GM19328 (cell line): ENCODE measurements around the gene SCO1.
"Not testable (repeated sequence)": the region's sequence is repeated elsewhere in the genome, so short reads cannot be mapped to it uniquely, and the experiment has no call there.

ENCODE experiments used
- ATAC-seq: cut with Tn5 transposase; IDR thresholded peaks from one replicate; pipeline ENCODE4 v1.9.1; 2021; ENCODE audit warnings: mild to moderate bottlenecking, moderate library complexity; ENCODE audit not compliant: unreplicated experiment

SCO1 gene

GRCh38 chr17:10697092-10698081, at the start of gene SCO1, which contains the start of gene ADPRM:
TSS of gene SCO1 (minus strand) at chr17:10697533. CDS start at chr17:10697507, 26 bp downstream.
TSS of gene ADPRM (plus strand) at chr17:10697594. CDS start at chr17:10704927, 7,333 bp downstream.
- peak; percentile 96 for ATAC-seq

DNA sequence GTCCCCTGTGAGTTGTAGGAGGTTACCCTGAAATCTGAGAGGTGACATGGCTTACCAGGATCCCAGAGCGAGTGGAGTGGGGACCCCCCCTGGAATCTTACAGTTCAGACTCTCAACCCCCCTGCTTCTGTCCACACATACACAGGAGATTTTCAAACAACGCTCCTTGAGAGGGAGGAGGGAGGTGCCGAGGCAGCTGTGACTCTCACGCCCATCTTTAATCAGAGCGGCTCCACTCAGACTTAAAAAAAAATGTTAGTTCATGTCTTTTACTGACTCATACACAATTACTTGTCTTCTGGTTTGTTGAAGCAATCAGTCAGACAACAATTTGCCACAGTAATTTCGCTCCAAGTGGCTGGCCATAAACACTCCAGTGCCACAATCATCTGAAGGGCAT, 47.9 kb upstream of the SCO1 start:
- no peak for ATAC-seq

DNA sequence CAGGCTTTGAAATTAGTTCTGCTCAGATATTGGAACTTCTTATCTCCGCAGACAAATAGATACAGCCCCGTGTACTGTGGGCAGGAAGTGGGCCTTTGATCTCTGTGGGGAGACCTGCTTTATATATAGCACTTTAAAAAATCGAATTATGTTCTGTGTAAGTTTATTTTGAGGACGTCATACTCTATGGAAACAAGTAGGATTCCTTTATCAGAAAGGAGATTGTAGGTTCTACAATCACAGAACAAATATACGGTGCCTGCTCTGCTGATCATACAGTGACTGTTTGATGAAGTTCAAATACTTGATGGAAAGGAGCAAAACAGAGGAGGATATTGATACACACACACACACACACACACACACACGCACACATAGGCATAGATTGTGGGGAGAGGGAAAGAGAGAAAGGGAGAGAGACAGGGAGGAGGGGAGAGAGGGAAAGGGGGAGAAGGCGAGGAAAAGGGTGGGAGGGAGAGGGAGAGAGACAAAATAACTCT, 47.2 kb upstream of the SCO1 start:
- ATAC-seq, result no peak

DNA sequence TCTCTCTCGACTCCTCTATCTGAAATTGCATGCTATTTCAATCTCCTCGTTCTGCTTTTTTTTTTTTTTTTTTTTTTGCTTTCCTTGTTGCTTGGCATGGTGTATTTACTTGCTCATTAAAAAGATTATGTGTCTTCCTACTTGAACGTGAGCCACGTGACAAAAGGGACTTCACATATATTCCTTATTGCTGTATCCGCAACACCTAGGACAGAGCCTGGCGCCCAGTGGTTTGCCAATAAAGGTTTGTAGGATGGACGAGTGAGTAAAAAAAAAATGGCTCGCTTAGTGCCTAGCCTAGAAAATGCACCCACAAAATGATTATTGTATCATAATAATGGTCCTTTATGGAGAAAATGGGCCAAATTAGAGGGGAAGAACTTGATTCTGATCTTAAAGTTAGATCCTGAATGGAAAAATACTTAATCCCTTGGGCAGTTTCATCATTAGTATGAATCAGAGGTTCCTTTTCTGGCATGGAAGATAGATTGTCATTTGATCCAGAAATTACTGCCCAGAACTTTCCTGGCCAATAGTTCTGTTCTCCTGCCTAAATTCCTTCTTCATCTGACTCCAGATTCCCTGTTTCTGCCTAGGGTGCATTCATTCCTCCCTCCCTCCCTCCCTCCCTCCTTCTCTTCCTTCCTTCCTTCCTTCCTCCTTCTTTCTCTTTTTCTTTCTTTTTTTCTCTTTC, 46.1 kb upstream of the SCO1 start:
- no peak for ATAC-seq

GRCh38 chr17:10742431-10742830, 45.1 kb upstream of the SCO1 start:
- ATAC-seq, result no peak

- no peak for ATAC-seq
Observed at GRCh38 chr17:10741416-10742135, 44.2 kb upstream of the SCO1 start.

- ATAC-seq, result no peak
Observed at GRCh38 chr17:10739386-10739785, 42.1 kb upstream of the SCO1 start.

DNA sequence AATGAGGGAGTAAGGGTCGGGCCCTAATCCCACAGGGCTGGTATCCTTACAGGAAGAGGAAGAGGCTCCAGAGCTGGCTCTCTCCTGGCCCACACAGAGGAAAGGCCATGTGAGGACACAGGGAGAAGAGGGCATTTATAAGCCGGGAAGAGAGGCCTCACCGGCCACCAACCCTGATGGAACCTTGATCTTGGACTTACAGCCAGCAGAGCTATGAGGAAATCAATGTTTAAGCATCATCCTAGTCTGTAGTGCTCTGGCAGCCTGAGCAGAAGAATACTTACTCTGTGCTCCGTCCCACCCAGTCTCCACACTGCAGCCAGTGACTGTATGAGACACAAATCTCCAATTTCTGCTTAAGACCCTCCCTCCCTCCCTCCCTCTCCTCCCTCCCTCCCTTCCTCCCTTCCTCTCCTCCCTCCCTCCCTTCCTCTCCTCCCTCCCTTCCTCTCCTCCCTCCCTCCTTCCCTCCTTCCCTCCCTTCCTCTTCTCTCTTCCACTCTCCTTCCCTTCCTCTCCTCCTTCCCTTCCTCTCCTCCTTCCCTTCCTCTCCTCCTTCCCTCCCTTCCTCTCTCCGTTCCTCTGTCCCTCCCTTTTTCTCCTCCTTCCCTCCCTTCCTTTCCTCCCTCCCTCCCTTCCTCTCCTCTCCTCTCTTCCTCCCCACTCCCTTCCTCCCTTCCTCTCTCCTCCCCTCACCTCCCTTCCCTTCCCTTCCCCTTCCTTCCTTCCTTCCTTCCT, 41.4 kb upstream of the SCO1 start:
- no peak for ATAC-seq

DNA sequence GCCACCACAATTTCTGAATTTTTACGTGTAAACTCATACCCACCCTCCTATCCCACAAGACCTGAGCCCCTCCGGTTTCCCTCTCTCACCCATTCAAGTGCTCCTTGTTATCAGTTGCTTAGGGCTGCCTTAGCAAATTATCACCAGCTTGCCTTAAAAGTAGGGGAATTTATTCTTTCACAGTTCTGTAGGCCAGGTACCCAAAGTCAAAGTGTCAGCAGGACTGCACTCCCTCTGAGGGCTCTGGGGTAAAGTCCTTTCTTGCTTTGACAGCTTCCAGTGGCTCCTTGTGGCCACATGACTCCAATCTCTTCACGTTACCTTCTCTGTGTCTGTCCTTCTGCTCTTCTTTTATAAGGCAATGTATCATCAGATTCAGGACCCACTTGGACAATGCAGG, 40.4 kb upstream of the SCO1 start:
- ATAC-seq, result no peak

GRCh38 chr17:10737168-10737622, 39.9 kb upstream of the SCO1 start:
- no peak for ATAC-seq

DNA sequence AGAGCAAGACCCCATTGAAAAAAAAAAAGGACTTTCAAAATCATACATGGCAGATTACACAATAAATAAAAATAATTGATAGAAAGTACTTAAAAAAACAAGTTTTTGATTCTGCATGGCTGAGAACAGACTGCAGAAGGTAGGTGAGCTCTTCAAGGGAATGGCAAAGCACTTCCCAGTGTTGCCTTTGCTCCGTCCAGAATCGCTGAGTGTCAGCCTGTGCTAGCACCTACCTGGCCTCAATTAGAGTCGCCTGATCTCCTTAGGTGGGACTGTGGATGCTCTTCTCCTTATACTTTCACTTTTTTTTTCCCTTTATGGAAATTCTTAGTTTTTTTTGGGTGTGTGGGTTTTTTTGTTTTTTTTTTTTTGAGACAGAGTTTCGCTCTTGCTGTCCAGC, 38.5 kb upstream of the SCO1 start:
- ATAC-seq, result no peak

- no peak for ATAC-seq
Observed at GRCh38 chr17:10735251-10735650, 37.9 kb upstream of the SCO1 start.

DNA sequence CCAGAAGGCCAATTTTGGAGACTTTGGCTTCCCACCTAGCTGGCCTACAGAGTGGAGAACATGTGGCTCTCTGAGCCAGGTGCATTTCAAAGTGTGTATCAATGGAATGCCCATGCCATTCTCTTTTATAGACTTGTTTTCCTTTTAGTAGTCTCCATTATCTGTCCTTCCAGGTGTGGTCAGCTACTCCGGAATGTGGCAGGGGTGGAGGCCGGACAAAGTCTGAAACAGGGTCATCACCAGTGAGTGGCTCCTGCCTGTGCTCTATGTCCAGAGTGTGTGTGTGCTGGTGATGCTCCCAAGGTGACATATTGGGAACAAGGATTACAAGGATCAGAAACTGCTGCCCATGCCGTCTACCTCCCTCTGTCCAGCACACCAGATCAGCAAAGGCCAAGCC, 36.3 kb upstream of the SCO1 start:
- no peak for ATAC-seq

DNA sequence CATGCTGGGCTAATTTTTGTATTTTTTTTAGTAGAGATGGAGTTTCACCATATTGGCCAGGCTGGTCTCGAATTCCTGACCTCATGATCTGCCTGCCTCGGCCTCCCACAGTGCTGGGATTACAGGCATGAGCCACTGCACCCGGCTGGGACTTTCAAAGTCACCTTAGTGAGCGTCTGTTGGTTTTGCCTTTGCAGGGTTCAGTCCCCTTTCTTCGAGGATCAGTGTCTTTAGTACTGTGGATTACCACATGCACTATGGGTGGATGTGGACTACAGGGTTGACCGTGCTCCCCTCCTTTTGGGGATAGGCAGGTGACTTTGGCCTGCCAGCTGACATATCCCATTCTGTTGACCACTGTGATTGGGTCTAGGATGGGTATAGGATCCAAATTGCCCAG, 34.8 kb upstream of the SCO1 start:
- not testable (repeated sequence) for ATAC-seq

DNA sequence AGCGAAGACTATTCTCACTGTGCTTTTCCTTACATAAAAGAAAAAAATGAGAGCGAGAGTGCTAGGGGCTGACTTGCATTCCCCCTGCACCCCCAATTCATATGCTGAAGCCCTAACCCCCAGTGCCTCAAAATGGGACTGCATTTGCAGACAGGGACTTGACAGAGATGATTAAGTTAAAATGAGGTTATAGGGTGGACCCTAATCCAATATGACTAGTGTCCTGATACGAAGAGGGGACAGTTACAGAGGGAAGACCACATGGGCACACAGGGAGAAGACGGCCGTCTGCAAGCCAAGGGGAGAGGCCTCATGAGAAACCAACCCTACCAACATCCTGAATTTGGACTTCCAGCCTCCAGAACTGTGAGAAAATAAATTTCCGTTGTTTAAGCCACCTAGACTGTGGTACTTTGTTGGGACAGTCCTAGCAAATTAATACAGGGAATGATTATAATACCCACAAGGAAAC, 34.1 kb upstream of the SCO1 start:
- ATAC-seq, result no peak

- ATAC-seq, result not testable (repeated sequence)
Observed at GRCh38 chr17:10730247-10730646, 32.9 kb upstream of the SCO1 start.

- ATAC-seq, result peak; percentile 50
Observed at GRCh38 chr17:10729334-10730193, 32.2 kb upstream of the SCO1 start, which contains the start of gene TMEM220. TSS of gene TMEM220 (minus strand) at chr17:10730023. CDS start at chr17:10729851, 172 bp downstream.

- ATAC-seq, result no peak
Observed at GRCh38 chr17:10728331-10728892, 31.1 kb upstream of the SCO1 start.

DNA sequence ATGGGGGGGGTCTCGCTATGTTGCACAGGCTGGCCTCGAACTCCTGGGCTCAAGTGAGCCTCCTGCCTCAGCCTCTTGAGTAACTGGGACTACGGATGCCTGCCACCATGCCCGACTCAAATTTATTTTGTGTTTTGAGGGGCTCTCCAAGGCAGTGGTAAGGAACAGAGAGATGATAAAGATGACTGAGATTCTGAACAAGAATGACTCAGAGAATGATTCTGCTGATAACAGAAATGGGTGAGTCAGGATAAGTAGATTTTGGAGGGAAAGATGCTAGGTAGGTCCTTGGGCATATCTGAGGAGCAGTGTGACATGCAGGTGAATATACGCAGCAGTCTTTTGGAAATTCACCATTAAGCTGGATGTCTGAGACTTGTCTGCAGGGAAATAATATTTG, 29.9 kb upstream of the SCO1 start:
- no peak for ATAC-seq
